EL (cell line): Measurements from ENCODE around the gene COL4A2.

Experiments used
- DNase-seq: peaks from one replicate; pipeline ENCODE4 v3.0.0-alpha.2; 2016

The COL4A2 gene

DNA sequence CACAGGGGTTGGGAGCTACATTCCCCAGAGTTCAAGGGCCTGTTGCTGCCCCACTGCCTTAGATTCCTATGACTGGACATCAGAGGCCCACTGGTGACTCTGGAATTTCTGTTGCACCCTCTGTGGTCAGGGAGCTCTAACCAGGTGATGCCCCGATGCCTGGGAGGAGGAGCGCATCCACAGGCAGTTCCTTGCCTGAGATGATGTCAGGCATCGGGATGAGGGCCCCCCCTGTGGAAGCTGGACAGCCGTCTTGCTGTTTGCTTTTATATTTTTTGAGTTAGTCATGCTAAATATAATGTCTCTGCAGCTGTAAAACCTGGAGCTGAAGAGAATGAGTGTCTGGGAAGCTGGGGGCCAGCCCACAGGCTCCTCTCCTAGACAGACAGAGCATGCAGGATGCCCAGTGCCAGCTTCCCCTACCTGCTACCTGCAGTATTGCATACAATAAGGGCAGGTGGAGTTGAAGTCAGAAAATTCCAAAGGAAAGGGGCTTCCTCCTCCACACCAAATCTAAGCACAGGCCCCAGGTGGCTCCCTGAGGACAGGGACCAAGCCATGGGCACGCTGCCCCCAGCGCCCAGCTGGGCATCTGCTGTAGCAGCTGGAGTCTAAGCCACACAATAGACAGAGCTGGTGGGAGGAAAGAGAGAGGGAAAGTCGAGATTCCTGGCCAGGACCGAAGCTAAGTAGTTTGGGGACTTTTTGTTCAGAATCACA lies 16.2 kb downstream of the COL4A2 start:
- DNase-seq: peak; percentile 97

DNA sequence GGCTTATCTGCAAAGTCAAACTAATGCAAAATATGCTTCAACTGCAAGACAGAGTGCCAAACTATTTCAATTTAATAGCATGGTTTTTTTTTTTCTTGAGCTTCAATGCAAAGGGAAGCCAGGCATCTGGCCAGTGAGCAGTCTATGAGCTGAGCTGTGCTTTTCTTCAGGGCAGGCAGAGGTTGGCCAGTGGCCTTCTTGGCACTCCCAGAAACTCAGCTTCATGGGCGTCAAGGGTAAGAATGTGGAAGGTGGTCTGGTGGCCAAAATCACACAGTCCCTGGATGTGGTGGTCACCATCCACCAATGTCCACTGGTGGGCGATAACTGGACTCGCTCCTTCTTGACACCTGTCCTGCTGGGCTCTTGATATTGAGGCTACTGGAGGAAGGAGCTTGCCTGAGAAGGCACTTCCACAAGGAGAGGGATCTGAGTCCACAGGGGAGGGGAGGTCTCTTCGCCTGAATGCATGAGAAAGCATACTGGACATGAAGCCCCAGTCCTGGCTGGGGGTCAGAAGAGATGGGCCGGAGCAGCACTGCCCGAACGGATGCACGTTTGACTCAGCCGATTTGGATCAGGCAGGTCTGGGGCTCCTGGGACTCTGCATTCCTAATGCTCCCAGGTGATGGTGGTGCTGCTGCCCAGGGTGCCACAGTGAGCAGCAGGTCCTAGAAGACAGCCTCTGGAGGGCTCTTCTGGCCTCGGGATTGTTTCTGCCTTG lies 17.1 kb downstream of the COL4A2 start:
- no peak for DNase-seq

DNA sequence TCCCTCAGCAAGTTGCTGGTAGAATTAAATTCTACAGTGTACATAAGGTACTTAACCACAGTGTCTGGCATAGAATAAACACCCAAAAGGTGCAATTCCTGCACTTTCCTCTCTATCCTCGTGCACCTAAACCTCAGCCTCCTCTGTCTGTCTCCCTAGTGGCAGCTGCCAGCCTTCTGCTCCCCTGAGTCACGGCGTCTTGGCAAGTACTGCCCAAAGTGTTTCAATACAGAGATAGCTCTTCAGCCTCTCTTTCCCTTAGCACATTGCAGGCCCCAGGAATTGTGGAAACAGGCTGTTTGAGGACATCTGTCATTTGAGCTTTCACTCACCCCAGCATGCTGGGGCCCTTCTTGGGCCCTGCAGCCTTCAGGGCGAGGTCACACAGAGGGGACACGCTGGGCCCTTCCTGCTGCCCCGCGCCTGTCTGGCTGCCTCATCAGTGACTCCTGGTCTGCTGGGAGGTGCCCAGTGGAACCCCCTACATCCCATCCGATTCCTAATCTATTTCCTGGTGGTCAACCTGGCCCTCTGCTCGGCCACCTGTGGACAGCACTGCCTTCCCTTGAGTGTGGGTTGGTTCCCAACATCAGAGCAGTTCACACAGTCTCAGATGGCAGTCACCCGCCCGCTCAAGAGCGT lies 19.3 kb downstream of the COL4A2 start:
- no peak for DNase-seq

- peak; percentile 45 for DNase-seq
These were observed 20.1 kb downstream of the COL4A2 start for GRCh38 chr13:110327051-110327721.

DNA sequence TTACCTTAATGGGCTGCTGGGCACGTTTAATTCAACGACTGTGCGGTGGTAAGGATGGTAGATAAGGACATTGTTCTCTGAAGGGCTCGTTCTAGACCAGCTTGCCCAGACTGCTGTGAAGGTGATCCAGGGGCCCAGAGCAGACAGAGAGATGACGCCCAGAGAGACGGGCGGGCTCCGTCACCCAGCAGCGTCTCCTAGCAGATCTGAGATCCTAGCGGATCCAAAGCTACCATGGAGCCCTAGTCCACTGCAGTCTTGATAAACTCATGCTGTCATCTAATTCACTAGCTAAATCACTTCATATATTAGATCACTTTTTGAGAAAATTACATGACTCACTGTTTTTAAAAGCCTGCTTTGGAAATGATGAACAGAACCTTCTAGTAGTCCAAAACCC lies 21.5 kb downstream of the COL4A2 start:
- DNase-seq: no peak

GRCh38 chr13:110329258-110329657 lies 22.2 kb downstream of the COL4A2 start:
- no peak for DNase-seq

DNA sequence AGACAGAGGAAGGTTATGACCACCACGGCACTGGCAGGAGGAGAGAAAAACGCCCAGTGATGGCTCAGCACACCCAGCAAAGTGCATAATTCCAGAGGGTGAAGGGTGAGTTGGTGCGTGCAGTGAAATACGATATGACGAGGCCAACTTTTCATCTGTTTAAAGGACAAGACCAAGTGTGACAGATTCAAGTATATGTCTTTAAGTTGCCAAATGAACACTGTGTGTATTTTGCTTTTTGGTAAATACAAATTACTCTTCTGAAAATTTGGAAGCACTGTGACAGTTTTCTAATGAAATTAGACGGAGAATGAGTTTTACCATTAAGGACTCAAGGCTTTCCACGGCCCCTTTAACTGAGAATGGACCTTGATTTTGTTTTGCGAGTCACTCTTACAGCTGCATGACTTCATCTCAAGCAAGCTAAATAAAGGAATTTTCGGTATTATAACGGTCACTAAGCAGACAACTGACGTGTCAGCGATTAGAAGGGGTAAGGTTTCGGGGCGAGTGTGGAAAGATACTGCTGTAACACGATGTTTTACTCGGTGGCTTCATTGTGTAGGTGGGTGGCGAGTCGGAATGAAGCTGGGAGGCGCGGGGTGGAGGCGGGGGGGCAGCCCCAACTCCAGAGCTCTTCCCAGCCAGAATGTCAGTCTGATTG lies 22.8 kb downstream of the COL4A2 start:
- DNase-seq: peak; percentile 74

- peak; percentile 84 for DNase-seq
These were observed 23.5 kb downstream of the COL4A2 start for GRCh38 chr13:110330491-110331011.

GRCh38 chr13:110331362-110331761 lies 24.3 kb downstream of the COL4A2 start:
- peak; percentile 52 for DNase-seq

GRCh38 chr13:110332750-110333149 lies 25.7 kb downstream of the COL4A2 start:
- DNase-seq: no peak

GRCh38 chr13:110333837-110334236 lies 26.8 kb downstream of the COL4A2 start:
- no peak for DNase-seq

GRCh38 chr13:110334256-110334655 lies 27.2 kb downstream of the COL4A2 start:
- peak; percentile 75 for DNase-seq

DNA sequence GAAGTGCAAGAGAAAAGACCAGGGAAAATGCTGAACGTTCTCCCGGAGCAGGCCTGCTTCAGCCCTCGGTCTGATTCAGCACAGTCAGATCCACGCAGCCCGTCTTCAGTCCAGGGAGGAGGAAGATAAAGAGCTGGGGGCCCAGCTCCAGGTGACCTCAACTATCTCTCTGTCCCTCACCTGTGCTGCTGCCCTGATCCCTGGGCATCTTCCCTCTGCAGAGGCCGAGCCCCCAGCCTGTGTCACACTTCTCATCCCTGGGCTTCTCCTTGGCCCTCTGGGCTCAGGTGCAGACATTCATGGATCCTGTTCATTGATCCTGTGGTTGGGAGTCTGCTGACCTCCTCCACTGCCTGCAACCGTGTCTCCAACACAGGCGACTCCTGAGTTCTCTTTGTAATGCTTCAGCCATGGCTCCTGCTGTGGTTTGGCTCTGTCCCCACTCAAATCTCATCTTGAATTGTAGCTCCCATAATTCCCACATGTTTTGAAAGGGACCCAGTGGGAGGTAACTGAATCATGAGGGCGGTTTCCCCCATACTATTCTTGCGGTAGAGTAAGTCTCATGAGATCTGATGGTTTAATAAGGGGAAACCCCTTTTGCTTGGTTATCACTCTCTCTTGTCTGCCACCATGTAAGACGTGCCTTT lies 27.9 kb downstream of the COL4A2 start:
- no peak for DNase-seq

DNA sequence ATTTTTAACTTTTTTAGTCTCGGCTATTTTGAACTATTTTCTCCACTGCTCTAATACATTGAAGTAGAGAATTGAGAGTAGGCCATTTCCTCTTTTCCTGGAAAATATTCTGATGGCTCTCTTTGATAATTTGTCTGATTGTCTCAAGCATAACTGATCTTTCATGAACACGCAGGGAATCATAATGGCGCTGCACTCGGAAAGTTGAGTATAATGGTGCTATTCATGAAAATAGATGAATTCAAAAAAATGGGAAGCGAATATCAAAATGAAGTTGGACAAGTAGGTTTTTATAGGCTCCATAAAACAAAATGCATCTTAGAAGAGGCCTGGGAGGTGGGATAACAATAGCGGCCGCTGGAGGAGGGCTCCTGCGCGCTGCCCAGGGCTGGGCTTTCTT lies 29.0 kb downstream of the COL4A2 start:
- DNase-seq: no peak

GRCh38 chr13:110336681-110337080 lies 29.6 kb downstream of the COL4A2 start:
- peak; percentile 62 for DNase-seq

- no peak for DNase-seq
These were observed 30.2 kb downstream of the COL4A2 start for GRCh38 chr13:110337247-110337646.

DNA sequence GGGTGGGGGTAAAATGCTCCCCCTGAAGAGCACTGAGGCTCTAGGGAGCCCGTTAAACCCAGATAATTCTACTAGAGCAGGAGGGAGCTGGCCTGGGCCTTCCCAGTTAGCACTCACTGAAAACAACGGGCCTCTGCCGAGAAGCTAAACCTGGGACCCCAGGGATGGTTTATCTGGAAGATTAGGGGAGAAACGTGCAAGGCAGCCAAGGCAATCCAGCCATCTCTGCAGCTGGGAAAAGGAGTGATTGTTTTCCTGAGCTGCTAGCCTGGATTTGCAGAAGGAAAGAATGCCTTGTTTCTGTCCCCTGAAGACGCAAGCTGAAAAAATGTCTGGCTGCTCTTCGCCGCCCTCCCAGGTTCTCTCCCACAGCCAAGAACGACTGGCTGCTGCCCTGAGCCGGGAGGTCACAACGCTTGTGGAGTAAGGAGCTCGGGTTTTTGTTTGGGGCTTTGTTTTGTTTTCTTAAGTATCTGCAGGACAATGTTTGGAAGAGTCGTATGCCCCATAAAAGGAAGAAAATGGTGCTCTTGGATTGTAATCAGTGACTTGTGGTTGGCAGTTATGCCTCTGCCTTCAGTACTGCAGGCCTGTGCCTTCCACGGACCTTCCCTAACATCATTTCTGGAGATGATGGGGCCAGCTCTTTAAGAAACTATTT lies 31.5 kb downstream of the COL4A2 start:
- DNase-seq: no peak

GRCh38 chr13:110339263-110339662 lies 32.2 kb downstream of the COL4A2 start:
- no peak for DNase-seq

DNA sequence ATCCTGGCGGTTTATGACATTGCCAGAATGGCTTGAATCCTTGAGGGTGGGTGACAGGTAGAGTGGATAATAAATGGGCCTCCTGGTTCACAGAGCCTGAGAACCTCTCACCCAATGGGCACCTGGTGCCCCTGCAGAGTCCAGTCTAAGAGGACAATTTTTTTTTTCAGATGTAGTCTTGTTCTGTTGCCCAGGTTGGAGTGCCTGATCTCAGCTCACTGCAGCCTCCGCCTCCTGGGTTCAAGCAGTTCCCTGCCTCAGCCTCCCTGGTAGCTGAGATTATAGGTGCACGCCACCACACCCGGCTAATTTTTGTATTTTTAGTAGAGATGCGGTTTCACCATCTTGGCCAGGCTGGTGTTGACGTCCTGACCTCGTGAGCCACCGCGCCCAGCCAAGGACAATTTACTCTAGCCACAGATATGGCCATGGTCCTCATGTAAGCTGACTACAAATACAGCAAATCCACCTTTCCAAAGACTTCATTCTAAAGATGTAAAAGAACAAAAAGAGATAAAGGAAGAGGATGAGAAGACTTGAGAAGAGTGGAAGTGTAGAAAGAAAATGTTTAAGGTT lies 33.0 kb downstream of the COL4A2 start:
- no peak for DNase-seq

DNA sequence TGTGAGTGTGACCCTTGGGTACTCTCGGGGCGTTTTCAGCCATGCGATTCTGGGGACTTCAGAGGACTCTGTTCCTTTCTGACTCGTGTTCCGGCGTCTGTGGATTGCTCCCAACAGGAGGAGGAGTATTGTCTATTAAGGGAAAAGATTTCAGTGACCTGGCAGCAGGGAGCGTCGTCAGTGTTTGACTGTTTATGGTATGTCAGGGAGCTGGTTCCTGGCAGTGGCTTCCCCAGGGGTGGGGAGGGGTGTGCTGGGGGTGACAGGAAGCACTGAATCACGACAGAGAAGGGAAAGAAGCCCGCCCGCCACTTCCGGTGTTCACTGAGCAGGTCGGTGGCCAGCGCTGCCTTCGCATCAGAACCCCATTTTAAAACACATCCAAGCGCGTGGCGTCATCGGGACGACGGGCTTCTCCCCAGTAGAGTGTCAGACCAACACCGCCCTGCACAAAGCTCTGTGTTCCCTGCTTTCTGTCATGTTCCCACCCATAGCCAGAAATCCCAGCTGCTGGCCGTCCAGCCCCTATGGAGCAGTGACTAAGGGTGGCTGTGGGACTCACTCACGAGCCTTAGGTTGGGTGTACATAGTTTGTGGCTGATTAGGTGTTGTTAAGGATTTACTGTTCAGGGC lies 33.8 kb downstream of the COL4A2 start:
- DNase-seq: peak; percentile 91
